Measurements from ENCODE around the gene PTPRD.

Gene PTPRD

GRCh38 chr9:10000669-10001068 lies 612.1 kb downstream of the PTPRD start:
- no peak for TF ChIP-seq ZNF274 (IDR thresholded peaks at IDR 0.05; ENCODE audit: low read depth, low read length)
- no peak overlapping the region for H3K4me3 ChIP-seq (ENCODE audit: low read length)

DNA sequence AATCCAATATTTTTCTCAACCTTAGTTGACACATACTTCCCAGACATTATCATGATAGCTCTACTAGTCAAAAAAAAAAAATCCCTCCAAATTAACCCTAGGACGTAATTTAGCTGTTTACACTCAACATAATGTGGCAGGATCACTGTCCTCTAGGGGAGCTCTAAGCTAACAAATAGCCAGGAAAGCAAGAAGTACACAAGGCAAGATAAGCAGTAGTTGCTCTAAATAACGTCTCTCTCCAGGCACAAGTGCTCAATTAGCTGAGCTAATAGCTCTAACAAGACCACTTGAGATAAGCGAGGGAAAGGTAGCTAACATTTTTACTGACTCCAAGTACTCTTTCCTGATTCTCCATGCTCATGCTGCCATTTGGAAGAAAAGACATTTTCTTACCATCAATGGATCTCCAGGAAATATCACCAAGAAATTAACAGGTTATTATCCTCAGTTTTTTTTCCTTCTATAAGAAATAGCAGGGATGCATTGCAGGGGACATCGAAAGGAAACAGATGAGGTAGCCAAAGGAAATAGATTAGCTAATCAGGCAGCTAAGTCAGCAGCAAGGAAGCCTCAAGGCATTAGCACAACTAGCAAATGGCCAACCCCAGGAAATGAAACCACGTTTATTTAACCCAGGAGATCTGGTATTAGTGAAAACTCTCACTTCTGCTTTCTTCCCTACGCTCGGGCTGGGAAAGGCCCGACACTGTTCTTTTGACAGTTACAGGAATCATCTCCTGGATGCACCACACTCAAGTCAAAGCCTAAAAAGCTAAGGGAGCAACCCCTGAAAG lies 614.1 kb downstream of the PTPRD start:
- no peak overlapping the region for H3K4me3 ChIP-seq (ENCODE audit: low read length)
- no peak for TF ChIP-seq ZNF274 (IDR thresholded peaks at IDR 0.05; ENCODE audit: low read depth, low read length)

GRCh38 chr9:9997585-9997984 lies 615.2 kb downstream of the PTPRD start:
- no peak for TF ChIP-seq ZNF274 (IDR thresholded peaks at IDR 0.05; ENCODE audit: low read depth, low read length)
- H3K4me3 ChIP-seq (ENCODE audit: low read length): no peak overlapping the region

DNA sequence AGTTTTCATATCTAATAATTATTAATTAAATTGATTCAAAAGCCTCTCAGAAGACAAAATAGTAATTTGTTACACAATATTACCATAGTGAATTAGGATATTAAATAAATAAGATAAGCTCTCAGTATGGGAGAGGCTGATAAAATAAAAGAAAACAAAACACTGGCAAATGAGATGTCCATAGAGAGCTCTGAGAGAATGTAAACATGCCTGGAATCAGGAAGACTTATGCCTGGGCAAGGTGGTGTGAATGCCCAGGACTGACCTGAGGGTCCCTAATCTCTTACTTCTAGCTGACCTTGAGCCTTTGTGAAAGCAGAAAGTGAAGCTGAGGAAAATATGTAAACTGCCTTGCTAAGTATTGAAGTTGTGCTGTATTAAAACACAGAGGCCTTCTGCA lies 616.5 kb downstream of the PTPRD start:
- TF ChIP-seq ZNF274 (IDR thresholded peaks at IDR 0.05; ENCODE audit: low read depth, low read length): no peak
- no peak overlapping the region for H3K4me3 ChIP-seq (ENCODE audit: low read length)

GRCh38 chr9:9992936-9993335 lies 619.9 kb downstream of the PTPRD start:
- TF ChIP-seq ZNF274 (IDR thresholded peaks at IDR 0.05; ENCODE audit: low read depth, low read length): no peak
- no peak overlapping the region for H3K4me3 ChIP-seq (ENCODE audit: low read length)

- no peak overlapping the region for H3K4me3 ChIP-seq (ENCODE audit: low read length)
- TF ChIP-seq ZNF274 (IDR thresholded peaks at IDR 0.05; ENCODE audit: low read depth, low read length): no peak
These were observed 639.7 kb downstream of the PTPRD start for GRCh38 chr9:9973062-9973461.

- no peak overlapping the region for H3K4me3 ChIP-seq (ENCODE audit: low read length)
- no peak for TF ChIP-seq ZNF274 (IDR thresholded peaks at IDR 0.05; ENCODE audit: low read depth, low read length)
These were observed 642.3 kb downstream of the PTPRD start for GRCh38 chr9:9970514-9970913.

- H3K4me3 ChIP-seq (ENCODE audit: low read length): no peak overlapping the region
- no peak for TF ChIP-seq ZNF274 (IDR thresholded peaks at IDR 0.05; ENCODE audit: low read depth, low read length)
These were observed 649.0 kb downstream of the PTPRD start for GRCh38 chr9:9963841-9964240.

- H3K4me3 ChIP-seq (ENCODE audit: low read length): no peak overlapping the region
- TF ChIP-seq ZNF274 (IDR thresholded peaks at IDR 0.05; ENCODE audit: low read depth, low read length): no peak
These were observed 650.9 kb downstream of the PTPRD start for GRCh38 chr9:9961934-9962333.

- no peak for TF ChIP-seq ZNF274 (IDR thresholded peaks at IDR 0.05; ENCODE audit: low read depth, low read length)
- H3K4me3 ChIP-seq (ENCODE audit: low read length): no peak overlapping the region
These were observed 651.3 kb downstream of the PTPRD start for GRCh38 chr9:9961487-9961886.

DNA sequence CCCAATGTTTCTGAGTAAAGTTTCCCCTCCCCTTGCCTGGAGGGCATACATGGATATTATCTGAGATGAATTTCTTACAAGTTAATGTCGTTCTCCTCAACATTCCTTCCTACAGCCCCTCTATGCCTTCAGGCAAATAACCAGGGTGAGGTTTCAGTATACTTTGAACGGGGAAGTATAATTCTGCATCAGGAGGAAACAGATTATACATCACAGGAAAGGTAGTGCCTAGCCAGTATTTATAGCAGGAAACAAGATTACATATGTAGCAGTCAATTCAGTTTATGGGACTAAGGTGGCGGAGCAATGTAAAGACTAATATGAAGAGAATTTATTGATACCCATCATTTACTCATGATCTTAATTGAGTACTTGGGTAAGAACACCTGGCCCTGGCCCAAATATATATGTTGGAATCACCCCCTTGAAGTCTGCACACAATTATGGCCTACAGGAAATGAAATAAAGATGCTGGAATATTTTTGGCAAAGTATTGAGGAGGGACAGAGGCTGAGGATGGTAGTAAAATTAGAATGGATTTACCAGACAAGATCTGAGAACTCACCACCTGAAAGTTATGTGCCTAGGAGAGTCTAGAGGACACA lies 661.1 kb downstream of the PTPRD start:
- no peak for TF ChIP-seq ZNF274 (IDR thresholded peaks at IDR 0.05; ENCODE audit: low read depth, low read length)

GRCh38 chr9:9950813-9951212 lies 662.0 kb downstream of the PTPRD start:
- H3K4me3 ChIP-seq (ENCODE audit: low read length): no peak overlapping the region
- no peak for TF ChIP-seq ZNF274 (IDR thresholded peaks at IDR 0.05; ENCODE audit: low read depth, low read length)

More for the DNA sequence above, 661.1 kb downstream of the PTPRD start:
- no peak overlapping the region for H3K4me3 ChIP-seq (ENCODE audit: low read length)

DNA sequence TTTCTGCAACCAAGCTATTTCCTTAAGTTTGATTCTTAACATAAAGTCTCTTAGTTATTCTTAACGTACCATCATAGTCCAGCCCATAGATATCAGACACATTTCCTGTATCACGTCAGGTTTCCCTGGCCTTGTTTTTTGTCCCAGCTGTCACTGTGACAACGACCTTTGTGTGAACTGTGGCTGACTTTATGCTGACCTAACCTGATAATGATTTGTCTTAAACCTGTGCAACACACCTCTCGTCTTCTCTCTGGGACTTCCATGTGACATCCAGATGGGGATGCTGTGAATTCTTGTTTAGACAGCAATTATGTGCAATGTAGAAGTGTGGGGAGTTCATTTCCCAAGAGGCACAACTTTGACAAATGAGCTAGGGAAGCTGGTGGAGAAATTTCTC lies 662.8 kb downstream of the PTPRD start:
- no peak overlapping the region for H3K4me3 ChIP-seq (ENCODE audit: low read length)

GRCh38 chr9:9949368-9949767 lies 663.4 kb downstream of the PTPRD start:
- H3K4me3 ChIP-seq (ENCODE audit: low read length): no peak overlapping the region
- TF ChIP-seq ZNF274 (IDR thresholded peaks at IDR 0.05; ENCODE audit: low read depth, low read length): no peak

More for the DNA sequence above, 662.8 kb downstream of the PTPRD start:
- TF ChIP-seq ZNF274 (IDR thresholded peaks at IDR 0.05; ENCODE audit: low read depth, low read length): no peak

GRCh38 chr9:9945966-9946365 lies 666.8 kb downstream of the PTPRD start:
- no peak for TF ChIP-seq ZNF274 (IDR thresholded peaks at IDR 0.05; ENCODE audit: low read depth, low read length)
- no peak overlapping the region for H3K4me3 ChIP-seq (ENCODE audit: low read length)

Data from GM08714 (cell line).